GM19468 (cell line): ENCODE measurements around the gene AIFM2.
"Not testable (repeated sequence)": the region's sequence is repeated elsewhere in the genome, so short reads cannot be mapped to it uniquely, and the experiment has no call there.

Experiments
- ATAC-seq: cut with Tn5 transposase; IDR thresholded peaks from one replicate; pipeline ENCODE4 v1.9.1; 2021; ENCODE audit warnings: mild to moderate bottlenecking, moderate library complexity, moderate number of reproducible peaks; ENCODE audit not compliant: unreplicated experiment; ENCODE audit errors: extremely low read depth

AIFM2 gene

GRCh38 chr10:70096705-70097420, 35.8 kb downstream of the AIFM2 start:
- ATAC-seq, result no peak

GRCh38 chr10:70096016-70096704, 36.5 kb downstream of the AIFM2 start:
- no peak for ATAC-seq

GRCh38 chr10:70094250-70094649, 38.4 kb downstream of the AIFM2 start:
- ATAC-seq, result no peak

- no peak for ATAC-seq
Measured at GRCh38 chr10:70093335-70093944, 39.2 kb downstream of the AIFM2 start.

GRCh38 chr10:70092389-70092718, 40.3 kb downstream of the AIFM2 start:
- ATAC-seq, result no peak

GRCh38 chr10:70090951-70091350, 41.7 kb downstream of the AIFM2 start:
- no peak for ATAC-seq

GRCh38 chr10:70090013-70090412, 42.6 kb downstream of the AIFM2 start:
- no peak for ATAC-seq

- ATAC-seq, result no peak
Measured at GRCh38 chr10:70088308-70088698, 44.3 kb downstream of the AIFM2 start.

GRCh38 chr10:70087616-70088307, 44.9 kb downstream of the AIFM2 start:
- ATAC-seq, result no peak

GRCh38 chr10:70085975-70086613, 46.5 kb downstream of the AIFM2 start:
- ATAC-seq, result no peak

GRCh38 chr10:70084189-70084588, 48.4 kb downstream of the AIFM2 start:
- no peak for ATAC-seq

GRCh38 chr10:70080789-70081188, 51.8 kb downstream of the AIFM2 start:
- not testable (repeated sequence) for ATAC-seq

- ATAC-seq, result no peak
Measured at GRCh38 chr10:70078937-70079336, 53.7 kb downstream of the AIFM2 start.

GRCh38 chr10:70078329-70078728, 54.3 kb downstream of the AIFM2 start:
- ATAC-seq, result no peak

- ATAC-seq, result no peak
Measured at GRCh38 chr10:70074971-70075370, 57.7 kb downstream of the AIFM2 start.

- ATAC-seq, result no peak
Measured at GRCh38 chr10:70074165-70074564, 58.5 kb downstream of the AIFM2 start.

GRCh38 chr10:70070834-70071233, 61.8 kb downstream of the AIFM2 start:
- ATAC-seq, result no peak

GRCh38 chr10:70069346-70069745, 63.3 kb downstream of the AIFM2 start:
- no peak for ATAC-seq

GRCh38 chr10:70068925-70069324, 63.7 kb downstream of the AIFM2 start:
- no peak for ATAC-seq

GRCh38 chr10:70067586-70067985, 65.0 kb downstream of the AIFM2 start:
- ATAC-seq, result no peak

GRCh38 chr10:70066190-70066589, 66.4 kb downstream of the AIFM2 start:
- no peak for ATAC-seq
